ENCODE data around the gene IL25.

DNA sequence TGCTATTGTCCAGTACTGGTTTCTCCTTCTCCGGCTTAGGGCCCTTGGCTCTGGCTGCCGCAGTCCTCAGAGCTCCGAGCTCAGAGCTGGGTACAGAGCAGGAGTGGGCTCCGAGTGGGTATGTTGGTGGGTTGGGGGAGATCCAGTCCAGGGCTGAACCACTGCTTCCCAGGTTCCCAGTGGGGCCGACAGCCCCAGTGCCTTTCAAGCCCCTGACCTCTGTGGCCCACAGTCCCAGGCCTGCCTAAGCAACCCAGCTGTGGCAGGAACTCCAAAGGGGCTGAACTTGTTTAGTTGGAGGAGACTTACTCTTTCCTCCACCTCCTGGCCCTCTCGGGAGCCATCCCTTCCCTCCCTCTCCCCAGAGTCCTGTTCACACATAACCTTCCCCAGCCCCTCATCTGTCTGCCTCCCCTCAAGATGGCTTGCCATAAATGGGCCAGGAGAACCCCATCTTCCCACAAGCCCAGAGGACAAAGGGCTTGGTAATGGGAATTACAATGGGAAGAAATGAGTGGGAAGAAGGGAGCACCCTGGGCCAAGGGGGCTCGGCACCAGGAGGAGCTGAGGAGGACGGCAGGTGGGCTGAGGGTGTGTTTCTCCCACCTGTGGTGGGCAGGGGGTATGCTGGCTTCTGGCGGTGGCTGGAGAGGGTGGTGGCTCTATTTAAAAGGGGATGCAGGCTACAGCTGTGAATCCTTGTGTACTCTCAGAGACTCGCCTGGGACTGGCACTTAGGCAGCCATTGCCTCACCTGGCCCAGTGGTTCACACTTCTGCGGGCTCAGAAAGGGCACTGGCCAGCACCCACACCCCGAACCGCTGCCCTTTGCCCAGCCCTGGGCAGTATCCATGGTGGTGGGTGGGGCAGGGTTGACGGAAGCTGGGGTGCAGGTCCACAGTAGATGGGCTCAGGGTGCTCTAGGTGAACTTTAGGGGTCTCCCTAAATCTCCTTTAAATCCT lies 39.2 kb downstream of the IL25 start:
- TF ChIP-seq EZH2 (IDR thresholded peaks at IDR 0.05) (no peak), POLR2AphosphoS5 (IDR thresholded peaks at IDR 0.05; ENCODE audit: borderline replicate concordance, low read depth, low read length) (no peak)

Measured in SK-N-MC (cell line).